D341Med (cell line): ENCODE measurements around the gene CTNND2.

Source experiments
- DNase-seq: peaks from one replicate; pipeline ENCODE4 v3.0.0; 2012; ENCODE audit warnings: low spot score

The CTNND2 gene

DNA sequence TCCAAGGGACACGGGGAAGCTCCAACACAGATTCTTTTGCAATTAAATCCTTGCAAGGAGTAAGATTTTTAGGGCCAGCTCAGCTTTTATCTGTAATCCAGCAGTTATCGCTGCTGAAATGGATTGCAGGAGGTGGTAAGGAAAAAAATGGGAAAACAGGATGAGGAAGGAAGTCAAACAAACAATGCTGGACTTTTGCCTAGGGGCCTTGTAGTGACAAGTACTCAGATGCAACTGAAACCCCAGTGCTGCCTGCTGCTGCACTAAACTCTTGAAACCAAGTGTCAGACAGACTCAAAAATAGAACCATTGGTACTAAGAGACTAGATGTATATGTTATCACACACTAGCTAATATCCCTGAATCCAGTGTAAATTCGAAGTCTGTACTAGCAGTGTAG lies 309.2 kb downstream of the CTNND2 start:
- no peak for DNase-seq

DNA sequence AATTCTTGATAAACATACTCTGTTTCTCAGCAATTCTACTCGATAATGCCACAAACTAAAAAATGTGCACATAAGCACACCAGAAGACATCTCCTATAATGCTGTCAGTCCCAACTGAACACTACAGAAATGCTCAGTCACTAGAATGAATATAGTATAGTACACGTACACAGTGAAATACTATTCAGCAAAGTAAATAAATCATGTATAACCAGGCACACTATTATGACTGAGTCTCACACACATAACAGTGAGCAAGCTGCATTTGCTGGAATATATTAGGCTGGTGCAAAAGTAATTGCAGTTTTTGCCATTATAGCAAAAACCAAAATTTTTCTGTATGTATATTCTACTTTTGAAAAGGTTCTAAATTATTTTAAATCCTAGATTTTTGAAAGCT lies 310.2 kb downstream of the CTNND2 start:
- no peak for DNase-seq

DNA sequence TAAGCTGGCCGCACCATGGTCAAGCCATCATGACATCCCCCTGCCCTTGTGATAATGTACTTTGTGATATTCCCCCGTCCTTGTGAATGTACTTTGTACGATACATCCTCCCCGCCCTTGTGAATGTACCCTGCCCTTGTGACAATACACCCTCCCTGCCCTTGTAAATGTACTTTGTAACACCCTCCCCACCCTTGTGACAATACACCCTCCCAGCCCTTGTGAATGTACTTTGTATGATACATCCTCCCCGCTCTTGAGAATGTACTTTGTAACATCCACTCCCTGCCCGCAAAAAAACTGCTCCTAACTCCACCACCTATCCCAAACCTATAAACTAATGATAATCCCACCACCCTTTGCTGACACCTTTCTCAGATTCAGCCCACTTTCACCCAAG lies 313.8 kb downstream of the CTNND2 start:
- no peak for DNase-seq

DNA sequence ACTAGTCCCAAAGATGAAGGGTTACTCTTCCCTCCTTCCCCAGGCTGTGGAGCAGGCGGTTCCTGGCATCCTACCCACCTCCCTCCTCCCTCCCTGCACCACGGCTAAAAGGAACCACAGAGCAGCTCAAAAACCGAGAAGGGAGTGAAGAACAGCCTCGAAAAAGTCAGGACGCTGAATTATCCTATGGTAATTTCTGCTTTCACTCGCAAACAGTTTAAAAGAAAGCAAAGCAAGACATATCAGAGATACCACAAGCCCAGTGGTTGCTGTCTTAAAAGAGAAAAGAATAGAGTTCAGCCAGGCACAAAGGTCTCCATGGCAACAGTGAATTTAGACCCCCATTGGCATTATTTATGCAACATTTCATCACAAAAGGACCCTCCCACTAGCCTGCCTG lies 315.4 kb downstream of the CTNND2 start:
- DNase-seq = no peak

DNA sequence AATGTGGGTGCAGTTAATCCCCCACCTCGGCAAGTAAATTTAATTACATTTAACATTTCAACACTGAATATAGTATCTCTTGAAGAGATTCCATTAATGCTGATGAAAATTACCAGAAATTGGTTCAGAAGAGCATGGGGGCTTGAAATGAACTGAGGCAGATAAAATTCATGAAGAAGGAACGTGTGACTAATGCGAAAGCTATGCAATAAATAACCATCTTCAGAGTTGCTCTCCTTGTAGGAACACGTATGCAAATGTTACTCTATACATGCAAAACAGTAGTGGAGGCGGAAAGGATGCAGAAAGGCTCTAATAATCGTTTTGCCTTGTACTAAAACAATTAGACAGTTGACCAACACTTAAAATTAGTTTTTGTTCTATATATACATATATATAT lies 320.2 kb downstream of the CTNND2 start:
- no peak for DNase-seq

DNA sequence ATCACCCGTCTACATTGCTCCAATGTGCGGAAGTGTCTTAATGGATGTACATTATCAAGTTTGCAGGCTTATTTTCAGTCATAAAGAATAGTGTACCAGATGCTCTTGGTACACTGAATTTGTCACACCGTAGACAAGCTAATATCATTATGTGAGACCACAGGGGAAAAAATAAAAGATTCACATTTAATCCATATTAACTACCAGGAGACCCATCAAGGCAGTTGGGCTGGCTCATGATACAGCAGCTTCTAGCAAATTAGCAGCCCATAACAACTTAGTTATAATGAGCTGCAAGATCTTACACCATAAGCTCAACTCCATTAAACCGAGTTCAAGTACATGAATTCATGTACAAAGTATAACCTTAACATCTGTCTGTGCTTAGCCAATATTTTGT lies 324.9 kb downstream of the CTNND2 start:
- DNase-seq = no peak

DNA sequence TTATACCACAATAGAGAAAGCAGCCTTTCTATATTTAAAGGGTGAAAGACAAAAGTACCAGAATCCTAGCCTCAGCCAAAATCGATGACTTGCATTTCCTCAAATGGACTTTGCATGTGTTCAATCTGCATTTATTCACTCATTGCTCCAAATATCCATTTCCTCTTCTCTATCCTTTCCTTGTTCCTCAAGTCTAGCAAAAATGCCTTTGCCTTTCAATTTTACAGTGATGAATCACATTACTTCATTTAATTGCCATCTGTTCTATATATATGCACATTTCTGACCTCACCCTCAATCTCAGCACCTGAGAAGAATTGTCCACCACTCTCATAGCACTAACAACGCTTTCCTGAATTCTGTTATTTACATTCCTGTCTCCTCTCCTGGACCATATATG lies 329.5 kb downstream of the CTNND2 start:
- no peak for DNase-seq

DNA sequence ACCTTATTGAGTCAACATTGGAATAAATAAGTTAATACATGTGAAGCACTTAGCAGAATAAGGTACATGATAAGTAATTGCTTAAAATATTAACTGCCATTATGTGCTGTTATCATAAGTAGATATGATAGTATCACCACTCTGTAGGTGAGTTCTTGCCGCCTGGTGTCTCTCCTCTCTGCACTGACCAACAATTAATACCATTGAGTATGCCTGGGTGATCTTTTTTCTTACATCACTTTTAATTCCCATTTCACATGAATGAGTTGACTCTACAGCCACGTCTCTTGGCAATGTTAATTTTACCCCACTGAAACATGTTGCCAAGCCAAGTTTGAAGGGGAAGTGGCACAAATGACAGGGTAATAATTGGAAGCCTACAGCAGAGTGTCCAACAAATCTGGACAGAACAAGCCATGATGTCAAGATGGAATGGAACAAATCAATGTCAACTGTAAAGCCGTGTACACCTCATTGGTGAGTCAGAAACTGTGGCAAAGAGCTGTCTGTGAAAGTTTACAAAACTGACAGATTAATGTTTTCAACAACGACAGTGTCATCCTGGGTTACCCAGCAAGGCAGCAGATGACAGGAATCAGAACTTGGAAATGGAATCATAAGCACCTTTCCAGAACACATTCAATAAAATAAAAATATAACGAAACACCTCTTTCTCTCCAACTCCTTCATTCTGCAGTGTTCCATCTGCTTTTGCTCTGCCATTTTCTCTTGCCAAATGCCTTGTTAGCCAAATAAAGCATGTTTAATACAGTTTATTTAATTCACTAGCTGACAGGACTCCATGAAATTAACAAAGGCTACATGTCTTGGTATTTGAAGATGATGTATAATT lies 330.9 kb downstream of the CTNND2 start:
- DNase-seq = no peak

DNA sequence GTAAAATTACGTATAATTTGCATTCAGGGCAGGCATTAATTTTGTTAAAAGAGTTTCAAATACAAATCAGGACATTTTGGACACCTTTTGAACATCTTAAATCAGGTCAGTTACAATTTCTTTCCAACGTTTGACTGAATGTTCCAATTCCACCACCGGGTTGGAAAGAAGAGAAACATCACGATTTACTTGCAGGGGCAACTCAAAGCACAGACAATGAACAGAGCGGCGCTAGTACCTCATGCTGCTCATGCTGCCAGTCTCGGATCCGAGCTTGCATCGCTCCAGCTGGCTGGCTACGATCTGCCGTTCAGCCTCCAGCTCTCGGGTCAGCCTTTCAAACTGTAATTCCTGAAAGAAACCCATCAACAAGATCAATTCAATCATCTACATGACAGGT lies 339.5 kb downstream of the CTNND2 start:
- DNase-seq = no peak

DNA sequence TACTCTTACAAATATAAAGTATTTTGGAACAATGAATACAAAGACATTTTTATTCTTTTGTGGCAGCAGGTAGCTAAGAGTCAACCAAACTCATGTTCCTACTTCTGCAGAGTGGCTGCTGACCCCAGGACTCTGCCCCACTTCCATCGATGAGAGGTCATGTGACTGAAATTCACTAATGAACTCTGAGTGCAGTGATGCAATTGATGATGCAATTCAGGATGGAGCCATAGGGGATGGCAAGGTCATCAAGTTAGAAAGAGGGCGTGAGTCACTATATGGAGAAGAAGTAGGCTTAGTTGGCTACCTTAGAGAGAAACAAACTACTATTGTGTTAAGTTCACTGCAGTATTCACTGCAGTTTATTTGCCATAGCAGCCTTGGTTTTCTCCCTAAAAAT lies 340.4 kb downstream of the CTNND2 start:
- no peak for DNase-seq

DNA sequence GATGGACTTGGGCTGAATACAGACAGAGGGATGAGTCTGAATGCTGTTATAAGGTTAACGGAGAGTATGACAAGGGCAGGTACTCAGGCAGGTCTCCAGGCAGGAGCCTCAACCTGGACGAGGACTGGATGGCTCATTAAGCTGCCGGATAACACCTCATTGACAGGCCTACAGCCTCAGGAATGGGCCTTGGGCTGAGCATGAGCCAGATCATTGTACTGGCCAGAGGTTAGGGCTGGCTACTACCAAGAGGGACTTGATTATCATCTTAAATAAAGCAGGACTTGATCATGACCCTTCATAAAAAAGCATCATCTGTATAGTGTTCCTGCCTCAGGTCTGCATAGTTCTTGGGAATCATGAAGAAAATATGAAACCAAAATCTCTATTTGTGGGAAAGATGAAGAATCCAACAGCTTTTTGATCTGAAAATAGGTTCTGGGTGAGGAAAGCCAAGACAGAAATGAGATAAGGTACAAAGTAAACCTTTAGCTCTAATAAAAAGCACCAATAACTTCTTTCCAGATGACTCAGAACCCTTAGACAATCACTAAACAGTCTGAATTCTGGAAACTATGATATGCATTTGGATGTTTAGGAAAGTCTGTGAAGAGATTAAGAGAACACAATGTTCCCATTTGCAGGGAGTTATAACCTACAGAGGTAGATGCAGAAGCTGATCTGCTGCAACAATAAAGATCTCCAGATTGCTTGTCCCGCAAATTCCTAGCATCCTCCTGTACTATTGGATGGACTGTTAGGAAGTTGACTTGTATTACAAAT lies 343.1 kb downstream of the CTNND2 start:
- no peak for DNase-seq

DNA sequence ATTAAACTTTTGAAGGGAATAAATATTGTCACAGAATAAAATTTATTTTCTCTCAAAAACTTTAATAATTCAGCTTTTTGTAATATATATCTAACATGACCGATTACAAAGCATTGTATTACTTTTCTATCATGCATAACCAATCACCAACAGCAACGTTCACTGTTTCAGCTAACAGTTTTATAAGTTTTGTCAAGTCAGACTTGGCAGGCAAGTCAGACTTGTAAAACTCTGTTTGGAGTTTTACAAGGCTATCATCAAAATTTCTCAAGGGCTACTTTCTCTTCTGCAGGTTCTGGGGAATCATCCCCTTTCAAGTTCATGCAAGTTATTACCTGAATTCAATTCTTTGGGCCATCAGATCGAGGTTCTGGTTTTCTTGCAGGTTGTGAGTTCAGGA lies 347.2 kb downstream of the CTNND2 start:
- DNase-seq = no peak

DNA sequence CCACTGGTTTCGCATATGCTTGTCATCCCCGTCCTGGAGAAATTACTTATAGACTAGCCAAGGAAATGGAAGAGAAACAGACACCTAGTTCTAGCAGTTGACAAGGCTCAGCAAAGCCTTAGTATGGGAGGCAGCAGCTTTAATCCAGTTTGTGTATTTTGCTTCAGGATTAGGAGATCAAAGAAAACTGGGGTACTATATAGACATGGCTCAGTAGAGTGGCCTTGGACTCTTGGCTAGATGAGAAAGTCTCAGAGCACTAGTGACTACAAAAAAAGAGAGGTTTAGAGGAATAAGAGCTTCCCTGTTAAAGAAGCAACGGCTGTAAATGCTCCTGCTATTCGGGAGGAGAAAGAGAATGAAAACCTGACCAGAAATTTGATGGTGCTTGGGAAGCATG lies 349.1 kb downstream of the CTNND2 start:
- no peak for DNase-seq

DNA sequence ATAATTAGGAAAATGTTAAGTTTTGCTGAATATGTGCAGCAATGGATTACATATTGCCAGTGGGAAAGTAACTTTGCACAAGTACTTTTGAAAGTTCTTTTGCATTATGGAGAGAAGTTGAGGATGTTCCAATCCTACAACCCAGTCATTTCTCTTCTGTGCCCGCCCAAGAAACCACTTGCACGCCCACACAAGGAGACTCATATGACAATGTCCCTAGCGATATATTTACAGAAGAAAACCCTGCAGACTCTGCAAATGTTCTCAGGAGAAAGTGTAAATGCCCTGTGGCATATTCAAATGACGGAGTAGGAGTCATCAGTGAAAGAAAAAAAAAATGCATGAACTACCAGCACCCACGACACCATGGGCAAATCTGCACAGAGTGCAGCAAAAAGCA lies 356.5 kb downstream of the CTNND2 start:
- no peak for DNase-seq

DNA sequence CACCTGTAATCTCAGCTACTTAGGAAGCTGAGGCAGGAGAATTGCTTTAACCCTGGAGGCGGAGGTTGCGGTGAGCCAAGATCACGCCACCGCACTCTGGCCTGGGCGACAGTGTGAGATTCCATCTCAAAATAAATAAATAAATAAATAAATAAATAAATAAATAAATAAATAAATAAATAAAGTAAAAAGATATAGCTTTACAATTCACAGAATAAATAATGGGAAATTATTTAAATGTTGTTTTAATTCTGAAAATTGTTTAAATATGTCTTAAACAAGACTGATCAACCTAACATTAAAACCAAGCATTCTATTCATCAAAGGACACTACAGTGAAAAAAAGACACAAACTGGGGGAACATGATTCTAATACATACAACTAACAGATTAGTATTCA lies 357.1 kb downstream of the CTNND2 start:
- DNase-seq = no peak

DNA sequence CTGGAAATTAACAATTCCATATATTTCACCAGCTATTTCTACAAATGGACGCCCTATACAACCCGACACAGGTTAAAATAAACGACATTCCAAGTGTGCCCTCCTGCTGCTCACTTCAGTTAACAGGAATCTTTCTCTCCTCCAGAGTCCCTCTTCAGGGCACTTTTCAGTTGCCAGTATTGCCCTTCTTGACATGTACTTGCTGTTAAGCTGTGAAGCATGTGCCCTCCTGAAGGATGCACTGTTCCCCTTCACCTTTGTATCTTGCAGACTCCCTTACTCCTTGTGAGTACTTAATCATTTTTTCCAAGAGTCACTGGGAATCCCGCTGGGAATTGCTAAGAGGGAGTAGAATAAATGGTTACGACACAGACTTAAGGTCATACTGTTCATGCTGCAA lies 364.1 kb downstream of the CTNND2 start:
- no peak for DNase-seq

DNA sequence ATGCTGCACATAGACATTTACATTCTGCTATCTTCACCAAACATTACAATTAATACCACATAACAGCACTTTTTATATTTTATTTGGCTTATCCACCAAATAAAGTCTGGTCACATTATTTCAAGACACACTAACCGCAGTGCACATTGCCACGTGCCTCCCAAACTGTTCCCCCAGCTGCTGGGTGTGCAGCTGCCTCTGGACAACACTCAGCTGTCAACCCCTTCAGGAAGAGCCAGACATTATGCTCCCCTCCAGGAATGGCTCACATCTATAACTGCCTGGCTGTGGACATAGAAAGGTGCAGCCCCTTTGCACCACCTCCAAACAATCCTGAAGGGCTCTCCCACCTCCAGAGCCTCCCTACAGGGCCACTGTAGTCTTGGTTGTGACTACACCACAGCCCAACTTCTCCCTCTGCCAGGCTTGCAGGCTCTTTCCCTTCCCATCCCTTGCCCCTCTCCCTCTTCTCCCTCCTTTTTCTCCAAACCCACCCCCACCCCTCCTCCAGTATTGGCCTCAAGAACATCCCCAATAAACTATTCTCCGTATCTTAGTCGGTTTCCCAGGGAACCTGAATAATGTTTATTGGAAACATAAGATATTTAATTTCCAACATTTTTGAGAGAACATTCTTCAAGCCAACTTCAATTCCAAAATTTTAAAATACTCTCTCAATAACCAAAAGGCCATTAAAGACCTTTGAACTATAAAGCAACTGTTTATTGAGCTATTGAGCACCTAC lies 372.3 kb downstream of the CTNND2 start:
- no peak for DNase-seq

DNA sequence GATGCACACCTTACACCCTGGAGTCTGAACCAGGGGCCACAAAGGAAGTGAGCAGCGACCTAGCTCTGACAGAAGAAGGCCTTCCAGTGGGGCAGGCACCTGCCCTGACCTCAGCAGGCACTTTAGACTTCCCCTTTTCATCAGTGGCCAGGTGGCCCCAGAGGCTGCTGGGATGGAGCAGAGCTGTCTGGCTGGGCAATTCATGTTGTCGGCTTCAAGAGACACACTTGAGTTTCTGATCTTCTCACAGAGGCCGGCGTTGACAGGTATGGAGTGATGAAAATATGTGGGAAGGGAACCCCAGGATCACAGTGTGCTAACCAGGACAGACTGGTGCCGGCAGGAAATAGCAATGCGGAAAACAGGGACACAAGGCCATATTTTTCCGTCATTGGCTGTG lies 375.5 kb downstream of the CTNND2 start:
- no peak for DNase-seq

DNA sequence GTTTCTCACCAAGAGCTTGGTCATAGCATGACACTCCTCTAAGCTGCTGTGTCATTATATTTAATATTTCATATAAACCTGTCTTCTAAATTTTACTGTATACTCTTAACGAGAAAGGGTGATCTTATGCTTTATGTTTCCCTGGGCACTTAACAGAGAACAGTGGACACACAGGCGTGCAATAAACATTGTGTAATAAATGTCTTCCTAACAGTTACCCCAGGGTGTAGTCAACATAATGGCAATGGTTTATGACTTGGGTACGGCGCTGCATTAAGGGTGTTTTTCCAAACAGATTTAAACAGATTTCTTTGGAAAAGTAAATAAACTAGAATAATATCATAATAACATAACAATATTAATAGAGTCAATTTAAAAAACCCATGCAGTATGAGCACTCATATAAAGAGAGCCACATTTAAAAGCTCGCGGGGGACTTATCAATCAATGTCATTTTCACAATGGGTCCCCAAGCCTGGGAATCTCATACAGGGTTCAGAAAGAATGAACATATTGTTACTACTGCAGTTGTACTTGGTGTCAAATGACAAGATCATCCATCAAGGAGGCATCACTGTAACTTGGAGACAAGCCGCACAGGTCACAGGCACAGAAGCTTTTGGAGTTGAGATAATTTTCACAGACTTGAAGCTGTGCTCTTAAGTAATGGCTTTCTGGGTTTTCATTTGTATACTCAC lies 376.4 kb downstream of the CTNND2 start:
- DNase-seq = no peak

DNA sequence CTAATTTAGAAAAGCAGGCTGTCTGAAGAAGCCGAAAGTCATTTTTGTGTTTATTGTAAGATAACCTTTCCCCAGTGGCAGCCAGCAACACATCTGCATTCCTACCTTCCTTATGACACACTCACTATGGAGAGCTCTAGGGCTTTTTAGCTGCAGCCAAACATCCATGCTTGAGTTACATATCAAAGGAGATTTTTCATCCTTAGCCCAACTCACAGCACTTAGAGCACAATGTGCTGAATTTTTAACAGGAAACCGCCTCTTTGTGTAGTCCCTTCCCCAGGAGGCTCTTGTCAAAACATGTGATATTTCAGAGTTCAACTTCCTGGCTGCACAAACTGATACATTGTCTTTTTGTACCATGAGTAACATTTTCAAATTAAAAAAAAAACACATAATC lies 379.2 kb downstream of the CTNND2 start:
- DNase-seq = no peak

DNA sequence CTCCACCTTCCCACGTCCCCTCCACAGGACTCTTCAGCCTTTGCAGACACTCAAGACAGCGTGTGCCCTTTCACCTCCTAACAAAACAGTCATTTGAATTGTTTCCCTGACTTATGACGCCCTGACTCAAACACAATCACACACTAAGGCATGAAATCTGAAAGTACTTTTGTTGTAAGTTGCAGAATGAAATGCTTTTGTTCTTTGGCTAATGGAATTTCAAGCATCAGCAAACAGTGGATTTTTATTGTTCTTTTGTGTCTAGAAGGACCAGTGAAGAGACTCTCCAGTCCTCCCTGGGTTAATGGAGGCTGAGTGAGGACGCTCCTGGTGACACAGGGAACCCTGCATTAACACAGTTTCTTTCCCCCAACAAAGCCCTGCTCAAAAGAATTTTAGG lies 380.1 kb downstream of the CTNND2 start:
- DNase-seq = no peak

DNA sequence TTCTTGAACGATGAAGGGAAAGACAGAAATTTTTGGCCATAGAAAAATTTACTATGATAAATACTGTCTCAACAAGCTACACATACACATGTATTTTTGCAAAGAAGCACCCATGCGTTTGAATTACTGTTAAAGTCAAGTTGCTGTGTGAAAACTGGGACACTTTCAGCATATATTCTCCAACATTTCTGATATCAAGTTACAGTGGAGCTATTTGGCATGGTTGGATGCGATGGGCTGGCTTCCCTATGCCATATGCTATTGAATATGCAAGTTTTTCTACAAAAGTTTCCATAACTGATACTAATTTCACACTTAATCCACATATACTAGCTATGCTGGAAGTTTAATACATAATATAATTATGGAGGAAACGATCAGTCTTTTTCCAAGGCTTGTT lies 381.4 kb downstream of the CTNND2 start:
- no peak for DNase-seq
